Activated CD8-positive, alpha-beta T cell treated with anti-CD3 and anti-CD28 coated beads for 36 hours (primary cell): ENCODE data around the gene POU3F3. TPM values are rescaled to one million over a fixed set of nuclear protein-coding genes. Genes with fewer than 3 reads are reported as not detected.

Experiments used
- ATAC-seq: fragments of 200-7000 bp; cut with Tn5 transposase; one replicate; pipeline ENCODE4 v1.10.0; 2021; ENCODE audit warnings: mild to moderate bottlenecking, moderate library complexity
- CTCF ChIA-PET: fragments of 350-600 bp; sonication (Branson Sonifier 250); formaldehyde crosslinking; loops from one replicate; lab custom pipeline; 2021; ENCODE audit warnings: antibody characterized with exemption; lab: Charles Lee
- POLR2A ChIA-PET: fragments of 350-600 bp; sonication (Branson Sonifier 250); formaldehyde crosslinking; loops from one replicate; lab custom pipeline; 2021; ENCODE audit warnings: antibody characterized with exemption; lab: Charles Lee
- DNase-seq: peaks from one replicate; pipeline ENCODE4 v3.0.0-alpha.2; 2020
- H3K27ac Mint-ChIP-seq: one replicate; pipeline ENCODE4 v1.8.0; 2021; ENCODE audit warnings: mild to moderate bottlenecking, mixed read lengths
- H3K27me3 Mint-ChIP-seq: one replicate; pipeline ENCODE4 v1.8.0; 2021; ENCODE audit warnings: mixed read lengths
- H3K36me3 Mint-ChIP-seq: one replicate; pipeline ENCODE4 v1.8.0; 2021; ENCODE audit warnings: low read depth, mixed read lengths
- H3K4me1 Mint-ChIP-seq: one replicate; pipeline ENCODE4 v1.8.0; 2021; ENCODE audit warnings: low read depth, mixed read lengths
- H3K4me3 Mint-ChIP-seq: one replicate; pipeline ENCODE4 v1.8.0; 2021; ENCODE audit warnings: mild to moderate bottlenecking, moderate library complexity, mixed read lengths
- H3K9me3 Mint-ChIP-seq: one replicate; pipeline ENCODE4 v1.8.0; 2021; ENCODE audit warnings: mixed read lengths
- CTCF ChIP-seq: fragments of 200-600 bp; IDR thresholded peaks from one replicate; pipeline ENCODE4 v1.8.0; 2022; ENCODE audit warnings: antibody characterized with exemption, mild to moderate bottlenecking
- intact Hi-C: fragments of 100-400 bp; cut with micrococcal nuclease; formaldehyde crosslinking; loops from one replicate; pipeline ENCODE4 v1.10.0; 2022
- total RNA-seq, 2 experiments: library from RNA; stranded (reverse); gene quantifications; one replicate each; pipeline ENCODE4 v1.2.3, GENCODE V29; 2021

POU3F3 gene
- total RNA-seq, 2 experiments from 2014 or later = not detected

- H3K4me1 Mint-ChIP-seq = no peaks in the 10 kb centered on the region
- TF ChIP-seq CTCF = no peak
Observed at GRCh38 chr2:104896446-104896845, 42.5 kb downstream of the POU3F3 start.

GRCh38 chr2:104897515-104898184, 43.7 kb downstream of the POU3F3 start:
- no peak for DNase-seq
- no peak for ATAC-seq
- Mint-ChIP-seq H3K27ac (no peak overlapping the region), H3K4me3 (no peak overlapping the region), H3K36me3 (no peaks in the 10 kb centered on the region), H3K27me3 (peaks cover 9% of the 10 kb centered on the region), H3K4me1 (no peaks in the 10 kb centered on the region), H3K9me3 (no peaks in the 10 kb centered on the region)
- CTCF ChIA-PET = no interaction called here
- TF ChIP-seq CTCF = no peak
- intact Hi-C loops = no loop called here
- POLR2A ChIA-PET = no interaction called here

More at GRCh38 chr2:104896446-104896845, 42.5 kb downstream of the POU3F3 start:
- peaks cover 9% of the 10 kb centered on the region for H3K27me3 Mint-ChIP-seq
- H3K27ac Mint-ChIP-seq = no peak overlapping the region
- POLR2A ChIA-PET = no interaction called here
- ATAC-seq = no peak
- H3K36me3 Mint-ChIP-seq = no peaks in the 10 kb centered on the region
- no peak overlapping the region for H3K4me3 Mint-ChIP-seq
- no peaks in the 10 kb centered on the region for H3K9me3 Mint-ChIP-seq
- CTCF ChIA-PET = no interaction called here
- DNase-seq = no peak
- intact Hi-C loops = no loop called here

GRCh38 chr2:104900608-104901007, 46.7 kb downstream of the POU3F3 start:
- Mint-ChIP-seq H3K9me3 (no peaks in the 10 kb centered on the region), H3K27ac (no peak overlapping the region), H3K36me3 (no peaks in the 10 kb centered on the region), H3K27me3 (peaks cover 2% of the 10 kb centered on the region), H3K4me1 (no peaks in the 10 kb centered on the region), H3K4me3 (no peak overlapping the region)
- POLR2A ChIA-PET = no interaction called here
- ATAC-seq = no peak
- CTCF ChIA-PET = no interaction called here
- DNase-seq = no peak
- intact Hi-C loops = no loop called here
- no peak for TF ChIP-seq CTCF

- Mint-ChIP-seq H3K4me3 (no peak overlapping the region), H3K27ac (no peak overlapping the region), H3K9me3 (no peaks in the 10 kb centered on the region), H3K4me1 (no peaks in the 10 kb centered on the region), H3K27me3 (peaks cover 1% of the 10 kb centered on the region), H3K36me3 (no peaks in the 10 kb centered on the region)
- DNase-seq = no peak
- CTCF ChIA-PET = no interaction called here
- POLR2A ChIA-PET = no interaction called here
- intact Hi-C loops = no loop called here
- ATAC-seq = no peak
- TF ChIP-seq CTCF = no peak
Observed at GRCh38 chr2:104901037-104901881, 47.3 kb downstream of the POU3F3 start.

- no peak for ATAC-seq
- POLR2A ChIA-PET = no interaction called here
- Mint-ChIP-seq H3K9me3 (no peaks in the 10 kb centered on the region), H3K4me3 (no peak overlapping the region), H3K27me3 (peaks cover 1% of the 10 kb centered on the region), H3K27ac (no peak overlapping the region), H3K4me1 (no peaks in the 10 kb centered on the region), H3K36me3 (no peaks in the 10 kb centered on the region)
- no peak for DNase-seq
- no peak for TF ChIP-seq CTCF
- intact Hi-C loops = no loop called here
- CTCF ChIA-PET = no interaction called here
Observed at GRCh38 chr2:104902317-104902716, 48.4 kb downstream of the POU3F3 start.
